Pancreas (tissue), 10 donors: Measurements from ENCODE around the gene PKHD1. TPM values are rescaled to one million over a fixed set of nuclear protein-coding genes. Genes with fewer than 3 reads are reported as not detected.

Source experiments
- ATAC-seq, 4 donors: fragments of 200-7000 bp; cut with Tn5 transposase; one replicate each; pipeline versions ENCODE4 v1.8.0 to v1.9.1; 2020; ENCODE audit warnings: mild to moderate bottlenecking in 4 of 4, moderate library complexity in 4 of 4
- DNase-seq, 6 donors: peaks; one replicate each; pipeline ENCODE4 v3.0.0-alpha.2; 2020
- FAIRE-seq: peaks from 2 replicates; lab custom pipeline; 2012; peaks lifted over from hg19 to GRCh38; lab: Jason Lieb, UNC
- H3K27ac ChIP-seq, 4 donors: fragments of 200-600 bp; sonication (generic); 1 replicate in 3 of 4; 2 replicates in 1 of 4; pipeline versions ENCODE4 v1.5.0 to v1.8.0; 2020
- H3K27me3 ChIP-seq, 4 donors: fragments of 200-600 bp; one replicate each; pipeline ENCODE4 v1.8.0; 2021
- H3K36me3 ChIP-seq, 3 donors: fragments of 200-600 bp; sonication (generic) in 1 of 3; one replicate each; pipeline versions ENCODE4 v1.5.0 to v1.8.0; 2020 to 2021
- H3K4me1 ChIP-seq, 3 donors: fragments of 200-600 bp; one replicate each; pipeline ENCODE4 v1.8.0; 2021
- H3K4me3 ChIP-seq, 4 donors: fragments of 200-600 bp; sonication (generic) in 2 of 4; one replicate each; pipeline versions ENCODE4 v1.5.0 to v1.8.0; 2020 to 2021
- H3K9me3 ChIP-seq, 4 donors: fragments of 200-600 bp; one replicate each; pipeline ENCODE4 v1.8.0; 2021
- CTCF ChIP-seq, 4 donors: fragments of 200-600 bp; sonication (generic) in 3 of 4; IDR thresholded peaks; one replicate each; pipeline versions ENCODE4 v1.5.0 to v1.8.0; 2021; ENCODE audit warnings: antibody characterized with exemption in 4 of 4
- WGBS, 2 donors: extraction: QIAGEN DNeasy Blood & Tissue Kit; methylation state at CpG; one replicate each; pipeline ENCODE4 v1.1.7; 2013; 5-methylcytosine and 5-hydroxymethylcytosine counted together
- intact Hi-C, 3 donors: fragments of 100-400 bp; cut with DNase I; formaldehyde crosslinking; loops; one replicate each; pipeline versions ENCODE4 v1.11.1 to v1.14.2; 2022
- polyA plus RNA-seq, 2 donors: library from polyadenylated mRNA; stranded (reverse); fragments of 200-250 nt; gene quantifications; one replicate each; pipeline ENCODE4 v1.2.3, GENCODE V29; 2013
- total RNA-seq, 6 donors: library from RNA; stranded (reverse); fragmentation: NEBNext Ultra II Directional in 4 of 6; extraction: Animal tissue kit (Norgen Biotek cat#: 25700) in 4 of 6; gene quantifications; one replicate each; pipeline versions ENCODE4 v1.2.1 to v1.2.4, GENCODE V29; 2021 to 2023
- donor health status: healthy with polysubstance abuse.
- donor health status: DM: no; HTN: no; CAD: no; lungs with moderate emphysema.
- donor health status: DM: no; HTN: no; CAD: no.
- donor health status: control.
- donor health status: control.
- donor health status: Bipolar disorder and iron deficiency.
- donor health status: DM: yes; HTN: yes; CAD: no.
- donor health status: DM: no; HTN: no; CAD: no.
- donor health status: DM: no; HTN: no; CAD: no.
- donor health status: DM: yes; HTN: yes; CAD: no.

Gene PKHD1
- total and polyA plus RNA-seq, 8 donors: 6.4 to 33.0 (median 16.3) TPM

GRCh38 chr6:52045481-52045880, 41.9 kb downstream of the PKHD1 start:
- intact Hi-C loops: no loop called here
- TF ChIP-seq CTCF (IDR thresholded peaks at IDR 0.05): no peak
- no peaks in the 10 kb centered on the region for H3K4me1 ChIP-seq
- ATAC-seq: no peak
- peaks cover 0 to 13% (median 0%) of the 10 kb centered on the region in 3 donors for H3K36me3 ChIP-seq
- no peak overlapping the region for H3K4me3 ChIP-seq
- no peak for FAIRE-seq
- H3K27ac ChIP-seq: no peak overlapping the region
- no peaks in the 10 kb centered on the region for H3K9me3 ChIP-seq
- H3K27me3 ChIP-seq: no peaks in the 10 kb centered on the region
- 30 to 57% methylated on average over 1 of the region's 1 CpG for WGBS, 2 donors
- DNase-seq: no peak

- Histone ChIP-seq H3K36me3 (peaks cover 0 to 12% (median 0%) of the 10 kb centered on the region in 3 donors), H3K27ac (no peak overlapping the region), H3K9me3 (no peaks in the 10 kb centered on the region), H3K27me3 (no peaks in the 10 kb centered on the region), H3K4me3 (no peak overlapping the region), H3K4me1 (no peaks in the 10 kb centered on the region)
- TF ChIP-seq CTCF (IDR thresholded peaks at IDR 0.05): no peak
- WGBS, 2 donors: 64 to 70% methylated on average over 5 of the region's 5 CpGs
- intact Hi-C loops: no loop called here
- ATAC-seq: no peak
- FAIRE-seq: no peak
- no peak for DNase-seq
These were observed 42.4 kb downstream of the PKHD1 start for GRCh38 chr6:52045033-52045432.

- no peaks in the 10 kb centered on the region for H3K27me3 ChIP-seq
- no peak for ATAC-seq
- no peak for DNase-seq
- no peaks in the 10 kb centered on the region for H3K9me3 ChIP-seq
- H3K27ac ChIP-seq: no peak overlapping the region
- no peak for TF ChIP-seq CTCF (IDR thresholded peaks at IDR 0.05)
- FAIRE-seq: no peak
- peaks cover 0 to 6% (median 0%) of the 10 kb centered on the region in 3 donors for H3K36me3 ChIP-seq
- H3K4me3 ChIP-seq: no peak overlapping the region
- H3K4me1 ChIP-seq: no peaks in the 10 kb centered on the region
- intact Hi-C loops: no loop called here
- 81 to 88% methylated on average over 2 of the region's 2 CpGs for WGBS, 2 donors
These were observed 45.1 kb downstream of the PKHD1 start for GRCh38 chr6:52042141-52042885.

- intact Hi-C loops: no loop called here
- DNase-seq (no peak), FAIRE-seq (no peak), ATAC-seq (no peak)
- Histone ChIP-seq H3K9me3 (no peaks in the 10 kb centered on the region), H3K36me3 (peaks cover 0 to 6% (median 0%) of the 10 kb centered on the region in 3 donors), H3K4me3 (no peak overlapping the region), H3K27ac (no peak overlapping the region), H3K27me3 (no peaks in the 10 kb centered on the region), H3K4me1 (no peaks in the 10 kb centered on the region)
- TF ChIP-seq CTCF (IDR thresholded peaks at IDR 0.05): no peak
These were observed 46.3 kb downstream of the PKHD1 start for GRCh38 chr6:52041134-52041533.

GRCh38 chr6:52027699-52028098, 59.7 kb downstream of the PKHD1 start:
- intact Hi-C loops: no loop called here
- FAIRE-seq (no peak), ATAC-seq (no peak), DNase-seq (no peak)
- TF ChIP-seq CTCF (IDR thresholded peaks at IDR 0.05): no peak
- H3K4me3 ChIP-seq: no peak overlapping the region
- peaks cover 0 to 4% (median 0%) of the 10 kb centered on the region in 3 donors for H3K36me3 ChIP-seq
- H3K4me1 ChIP-seq: no peaks in the 10 kb centered on the region
- 62 to 78% methylated on average over 2 of the region's 2 CpGs for WGBS, 2 donors
- no peaks in the 10 kb centered on the region for H3K27me3 ChIP-seq
- H3K27ac ChIP-seq: no peak overlapping the region
- no peaks in the 10 kb centered on the region for H3K9me3 ChIP-seq
